AG04449 (cell line): Measurements from ENCODE around the gene GMPPB.

ENCODE experiments used
- CTCF ChIA-PET: fragments of 350-600 bp; formaldehyde crosslinking; extraction: SDS; loops from one replicate; lab custom pipeline; 2021; ENCODE audit warnings: antibody characterized with exemption; lab: Yijun Ruan, JAX
- POLR2A ChIA-PET: fragments of 400-600, 350-600 bp; formaldehyde crosslinking; extraction: SDS; loops from one replicate; lab custom pipeline; 2020; ENCODE audit warnings: antibody characterized with exemption, inconsistent platforms; lab: Yijun Ruan, JAX
- DNase-seq: peaks from one replicate; pipeline ENCODE4 v3.0.0-alpha.2; 2010; ENCODE audit warnings: low read depth, low spot score
- H3K4me3 ChIP-seq: 2 replicates; pipeline ENCODE4 v1.5.1; 2011; ENCODE audit warnings: low read depth, mild to moderate bottlenecking, control low read depth, low read length
- TF ChIP-seq, protein P1 (sequence below): IDR thresholded peaks from one replicate; pipeline ENCODE4 v1.5.1; 2011; ENCODE audit warnings: mild to moderate bottlenecking, moderate library complexity, low read length, control low read depth, inconsistent platforms; ENCODE audit not compliant: insufficient read depth; ENCODE audit errors: missing control alignments

Gene GMPPB

GRCh38 chr3:49709852-49710251 lies 13.9 kb downstream of the GMPPB start:
- ChIA-PET POLR2A (no interaction called here), CTCF (interaction anchor here (1.0 kb wide), 1 partner anchor 9 kb away, joined by 4 read pairs; the partner anchor contains the start of gene AMIGO3)
- TF ChIP-seq, protein P1, sequence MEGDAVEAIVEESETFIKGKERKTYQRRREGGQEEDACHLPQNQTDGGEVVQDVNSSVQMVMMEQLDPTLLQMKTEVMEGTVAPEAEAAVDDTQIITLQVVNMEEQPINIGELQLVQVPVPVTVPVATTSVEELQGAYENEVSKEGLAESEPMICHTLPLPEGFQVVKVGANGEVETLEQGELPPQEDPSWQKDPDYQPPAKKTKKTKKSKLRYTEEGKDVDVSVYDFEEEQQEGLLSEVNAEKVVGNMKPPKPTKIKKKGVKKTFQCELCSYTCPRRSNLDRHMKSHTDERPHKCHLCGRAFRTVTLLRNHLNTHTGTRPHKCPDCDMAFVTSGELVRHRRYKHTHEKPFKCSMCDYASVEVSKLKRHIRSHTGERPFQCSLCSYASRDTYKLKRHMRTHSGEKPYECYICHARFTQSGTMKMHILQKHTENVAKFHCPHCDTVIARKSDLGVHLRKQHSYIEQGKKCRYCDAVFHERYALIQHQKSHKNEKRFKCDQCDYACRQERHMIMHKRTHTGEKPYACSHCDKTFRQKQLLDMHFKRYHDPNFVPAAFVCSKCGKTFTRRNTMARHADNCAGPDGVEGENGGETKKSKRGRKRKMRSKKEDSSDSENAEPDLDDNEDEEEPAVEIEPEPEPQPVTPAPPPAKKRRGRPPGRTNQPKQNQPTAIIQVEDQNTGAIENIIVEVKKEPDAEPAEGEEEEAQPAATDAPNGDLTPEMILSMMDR: no peak
- no peak overlapping the region for H3K4me3 ChIP-seq
- DNase-seq: no peak

DNA sequence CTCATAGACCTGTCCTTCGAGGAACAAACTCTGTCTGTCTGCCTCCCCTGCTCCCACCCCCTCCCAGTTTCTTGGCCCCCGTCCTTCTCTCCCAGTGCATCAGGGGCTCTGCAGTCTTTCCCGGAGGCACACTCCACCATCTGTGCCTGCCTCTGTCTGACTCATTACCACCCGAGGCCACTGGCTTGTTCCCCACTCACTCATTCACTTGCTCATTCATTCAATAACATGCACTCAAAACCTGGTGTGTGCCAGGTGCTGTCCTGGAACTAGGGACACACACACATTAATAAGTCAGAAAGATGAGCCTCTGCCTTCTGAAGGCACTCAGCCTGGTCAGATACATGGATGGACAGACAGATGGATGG lies 16.7 kb downstream of the GMPPB start:
- CTCF ChIA-PET: interaction anchor here (1.0 to 1.9 kb wide), 5 partner anchors 9 to 132 kb away, joined by 3 to 7 read pairs (median 4); no protein-coding TSS in a partner anchor
- DNase-seq: no peak
- H3K4me3 ChIP-seq: no peak overlapping the region
- POLR2A ChIA-PET: no interaction called here
- TF ChIP-seq, protein P1: no peak

DNA sequence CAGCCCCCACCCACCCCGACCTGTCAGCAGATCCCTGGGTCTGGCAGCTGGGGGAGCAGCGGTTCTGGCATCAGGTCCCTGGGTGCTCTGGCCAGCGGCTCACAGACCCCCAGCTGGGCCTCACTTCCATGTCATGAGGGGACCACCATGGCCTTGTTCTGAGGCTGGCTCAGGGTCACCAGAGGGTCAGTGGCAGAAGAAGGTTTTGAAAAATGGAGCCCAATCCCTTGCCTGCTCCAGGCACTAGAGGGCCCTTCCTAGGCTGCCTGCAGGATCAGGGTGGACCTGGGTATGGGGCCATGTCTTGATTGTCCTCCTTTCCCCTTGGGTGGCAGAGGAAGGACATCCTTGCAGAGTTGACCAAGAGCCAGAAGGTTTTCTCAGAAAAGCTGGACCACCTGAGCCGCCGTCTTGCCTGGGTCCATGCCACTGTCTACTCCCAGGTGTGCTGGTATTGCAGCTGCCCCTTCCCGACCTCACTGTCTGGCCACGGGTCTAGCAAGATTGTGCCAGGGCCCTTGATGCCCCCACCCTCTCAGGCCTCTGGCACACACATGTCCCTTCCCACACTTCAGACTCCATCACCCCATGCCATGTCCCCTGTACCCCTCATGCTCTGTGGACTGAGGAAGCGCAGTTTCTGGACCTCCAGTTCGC lies 17.2 kb downstream of the GMPPB start:
- TF ChIP-seq, protein P1: no peak
- CTCF ChIA-PET: interaction anchor here (1.0 to 1.9 kb wide), 3 partner anchors 8 to 133 kb away, joined by 3 to 7 read pairs (median 4); no protein-coding TSS in a partner anchor
- POLR2A ChIA-PET: no interaction called here
- DNase-seq: no peak
- no peak overlapping the region for H3K4me3 ChIP-seq

DNA sequence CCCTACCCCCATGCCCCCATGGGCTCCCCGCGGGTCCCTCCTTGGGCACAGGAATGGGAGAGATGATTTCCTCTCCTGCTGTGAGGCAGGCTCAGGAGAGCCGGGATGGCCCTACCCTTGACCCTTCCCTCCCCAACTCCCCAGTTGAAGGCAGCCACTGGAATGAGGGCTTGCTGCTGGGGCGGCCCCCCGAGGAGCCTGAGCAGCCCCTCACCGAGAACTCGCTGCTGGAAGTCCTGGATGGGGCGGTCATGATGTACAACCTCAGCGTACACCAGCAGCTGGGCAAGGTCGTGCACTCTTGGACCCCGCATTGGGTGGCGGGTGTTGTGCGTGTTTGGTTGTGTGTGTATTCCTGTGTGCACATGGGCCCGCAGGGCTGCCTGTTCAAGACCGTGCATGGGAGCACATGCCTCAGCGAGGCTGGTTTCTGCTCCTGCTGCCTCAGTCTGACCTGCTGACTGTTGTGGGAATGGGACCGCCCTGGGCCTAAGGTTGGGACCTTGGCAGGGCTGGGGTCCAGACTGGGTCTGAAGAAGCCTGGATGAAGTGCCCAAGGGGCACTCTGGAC lies 18.3 kb downstream of the GMPPB start:
- CTCF ChIA-PET: interaction anchor here (1.0 to 1.9 kb wide), 3 partner anchors 7 to 134 kb away, joined by 3 to 7 read pairs (median 4); no protein-coding TSS in a partner anchor
- TF ChIP-seq, protein P1: no peak
- POLR2A ChIA-PET: no interaction called here
- DNase-seq: no peak
- no peak overlapping the region for H3K4me3 ChIP-seq

DNA sequence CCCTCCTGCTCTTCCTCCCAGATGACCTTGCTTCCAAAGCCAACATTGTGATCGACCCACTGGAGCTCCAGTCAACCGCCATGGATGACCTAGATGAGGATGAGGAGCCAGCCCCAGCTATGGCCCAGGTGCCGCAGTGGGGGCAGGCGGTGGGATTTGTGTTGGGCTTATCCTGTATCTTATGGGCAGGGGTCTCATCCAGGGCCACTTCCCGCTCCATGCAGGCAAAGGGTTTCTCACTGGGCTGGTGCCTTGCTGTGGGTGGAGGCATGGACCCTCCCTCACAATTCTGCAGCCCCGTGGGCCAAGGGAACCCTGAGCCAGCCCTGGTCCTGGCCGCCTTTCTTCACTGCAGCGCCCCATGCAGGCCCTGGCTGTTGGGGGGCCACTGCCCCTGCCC lies 19.1 kb downstream of the GMPPB start:
- POLR2A ChIA-PET: no interaction called here
- no peak overlapping the region for H3K4me3 ChIP-seq
- TF ChIP-seq, protein P1: no peak
- CTCF ChIA-PET: interaction anchor here (1.0 to 7.8 kb wide), 4 partner anchors 9 to 165 kb away, joined by 3 to 74 read pairs (median 50); no protein-coding TSS in a partner anchor
- DNase-seq: no peak

GRCh38 chr3:49703956-49704355 lies 19.8 kb downstream of the GMPPB start:
- no peak for DNase-seq
- TF ChIP-seq, protein P1: no peak
- H3K4me3 ChIP-seq: no peak overlapping the region
- CTCF ChIA-PET: interaction anchor here (0.9 to 7.8 kb wide), 11 partner anchors 9 to 164 kb away, joined by 3 to 74 read pairs (median 4); partner anchors contain the start of genes AMIGO3 and IP6K1
- POLR2A ChIA-PET: no interaction called here
